NCI-H526 treated with DMSO at 0.1 percent for 48 hours (cell line): Measurements from ENCODE around the gene LHPP.

ENCODE experiments used
- DNase-seq: peaks from one replicate; lab custom pipeline; 2025; lab: John Stamatoyannopoulos, UW

The LHPP gene

DNA sequence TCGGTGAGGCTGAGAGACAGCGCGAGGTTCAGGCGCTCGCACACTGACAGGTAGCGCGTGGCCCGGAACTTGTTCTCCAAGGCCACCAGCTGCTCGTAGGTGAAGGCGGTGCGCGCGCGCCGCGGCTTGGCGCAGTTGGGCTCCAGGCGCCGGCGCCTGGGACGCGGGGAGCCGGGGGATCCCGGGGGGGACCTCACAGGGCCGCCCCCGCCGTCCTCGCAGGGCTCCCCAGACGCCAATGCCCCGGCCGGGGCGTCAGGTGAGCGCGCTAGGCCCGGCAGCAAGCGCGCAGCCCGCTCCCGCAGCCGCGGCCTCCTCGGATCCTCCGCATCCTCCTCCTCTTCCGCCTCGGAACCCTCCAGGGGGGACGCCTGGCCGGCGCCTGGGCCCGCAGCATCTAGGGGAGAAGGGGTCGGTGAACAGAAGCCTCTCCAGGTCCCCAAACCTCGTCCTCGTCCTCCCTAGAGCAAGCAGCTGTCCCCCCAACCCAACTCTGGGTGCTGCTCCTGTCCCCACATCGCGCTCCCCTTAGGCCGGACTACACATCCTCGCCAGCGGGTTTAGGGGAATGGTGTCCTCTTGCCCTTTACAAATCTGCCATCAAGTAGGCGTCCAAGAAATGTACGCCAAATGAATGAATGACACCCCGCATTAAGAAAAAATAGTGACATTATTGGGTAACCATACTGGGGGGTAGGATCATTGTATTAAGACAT lies 13.7 kb upstream of the LHPP start:
- no peak for DNase-seq

- DNase-seq = no peak
Observed at GRCh38 chr10:124448696-124449169, 12.9 kb upstream of the LHPP start.

- no peak for DNase-seq
Observed at GRCh38 chr10:124449170-124450011, 12.2 kb upstream of the LHPP start.

DNA sequence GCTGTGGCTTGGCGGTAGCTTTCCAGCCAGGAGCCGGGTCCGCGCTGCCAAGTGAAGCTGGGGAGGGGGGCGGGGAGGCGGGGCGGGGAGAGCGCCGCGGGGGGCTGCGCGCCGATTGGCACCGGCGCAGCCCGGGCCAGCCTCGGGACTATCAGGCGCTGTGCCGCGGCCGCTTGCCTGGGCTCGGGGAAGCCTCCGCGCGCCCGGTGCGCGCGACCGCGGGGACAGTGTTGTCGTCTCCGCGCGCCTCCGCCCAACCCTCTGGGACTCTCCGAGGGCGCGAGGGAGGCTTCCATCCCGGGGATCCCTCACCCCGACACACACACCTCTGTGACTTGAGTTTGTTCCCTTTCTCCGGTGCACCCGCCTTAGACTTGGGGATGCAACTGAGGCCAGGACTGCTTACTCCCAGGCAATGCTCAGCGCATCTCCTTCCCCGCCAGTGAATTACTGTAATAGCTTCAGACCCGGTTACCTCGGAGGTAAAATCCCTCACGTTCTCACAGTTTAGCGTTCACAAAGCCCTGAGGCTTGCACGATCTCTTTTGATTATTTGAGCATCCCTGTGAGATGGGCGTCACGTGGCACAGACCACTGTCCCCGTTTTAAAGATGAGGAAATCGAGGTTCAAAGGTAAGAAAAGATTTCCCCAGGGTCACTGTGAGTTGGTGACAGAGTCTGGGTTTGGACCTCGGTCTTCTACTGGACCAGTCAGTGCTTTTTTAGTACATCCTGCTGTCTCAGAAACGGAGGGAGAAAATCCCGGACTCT lies 11.4 kb upstream of the LHPP start, which contains the start of gene NKX1-2:
NKX1-2 (minus strand) TSS at position 24 of the 771 bp plus-strand sequence. CDS start 92 bp downstream, outside the sequence.
- DNase-seq = no peak

DNA sequence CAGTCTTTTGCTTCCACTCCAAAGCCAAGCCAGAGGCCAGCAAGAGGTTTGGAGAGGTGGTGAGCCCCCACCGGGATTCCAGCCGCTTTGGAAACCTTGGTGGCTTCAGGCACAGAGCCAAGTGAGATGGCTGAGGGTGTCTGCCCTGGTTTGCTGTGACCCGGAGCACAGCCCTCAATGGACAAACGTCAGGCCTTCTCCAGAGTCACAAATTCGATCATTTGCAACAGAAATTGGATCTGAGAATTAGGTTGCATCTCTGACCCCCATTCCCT lies 10.9 kb upstream of the LHPP start:
- no peak for DNase-seq

GRCh38 chr10:124451276-124451675 lies 10.3 kb upstream of the LHPP start:
- no peak for DNase-seq

DNA sequence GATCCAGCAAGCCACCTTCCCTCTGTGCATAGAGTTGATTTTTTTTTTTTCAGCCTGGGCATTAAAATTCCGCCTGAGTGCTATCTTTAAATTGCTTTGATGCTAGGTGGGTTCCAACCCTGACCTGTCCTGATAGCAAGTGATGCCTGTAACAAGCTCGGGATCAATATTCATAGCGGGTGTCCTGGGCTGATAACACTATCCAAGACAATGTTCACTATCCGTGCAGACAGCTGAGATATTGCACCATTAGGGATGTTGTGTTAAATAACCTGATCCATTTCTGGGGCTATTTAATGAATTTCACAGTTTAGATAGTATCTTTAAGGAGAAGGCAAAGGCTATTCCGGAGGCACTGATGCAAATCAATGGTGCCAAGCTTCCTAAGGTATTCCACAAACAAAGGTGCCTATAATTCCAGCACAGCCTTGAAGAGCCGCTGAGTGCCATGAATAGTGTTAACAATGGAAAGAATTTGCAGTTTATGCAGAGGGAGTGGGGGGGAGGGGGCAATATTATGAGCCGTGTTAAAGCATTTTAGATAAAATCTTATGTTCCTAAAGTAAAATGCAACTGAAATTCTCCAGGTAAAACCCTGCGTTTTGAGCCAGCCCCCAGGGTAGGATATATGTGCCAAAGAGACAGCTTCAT lies 7.5 kb upstream of the LHPP start:
- no peak for DNase-seq

- DNase-seq = no peak
Observed at GRCh38 chr10:124455441-124455840, 6.2 kb upstream of the LHPP start.

- no peak for DNase-seq
Observed at GRCh38 chr10:124458473-124458872, 3.1 kb upstream of the LHPP start.

DNA sequence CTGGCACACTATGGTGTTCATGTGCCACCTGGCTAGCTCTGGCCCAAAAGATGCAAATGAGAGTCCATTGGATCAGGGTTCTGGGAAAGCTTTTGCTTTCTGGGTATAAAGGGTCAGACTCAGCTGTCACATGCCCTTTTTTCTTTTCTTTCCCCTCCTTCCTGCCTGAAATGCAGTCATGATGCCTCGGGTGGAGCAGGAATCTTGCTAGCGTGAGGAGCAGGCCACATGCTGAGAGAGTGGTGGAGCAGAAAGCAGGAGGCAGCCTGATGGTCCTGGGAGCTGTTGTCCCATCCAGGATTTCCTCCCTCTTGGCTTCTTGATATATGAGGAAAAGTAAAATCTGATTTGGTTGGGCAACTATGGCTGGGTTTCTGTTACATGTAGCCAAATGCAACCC lies 2.7 kb upstream of the LHPP start:
- DNase-seq = no peak

- no peak for DNase-seq
Observed at GRCh38 chr10:124459395-124459794, 2.2 kb upstream of the LHPP start.

- no peak for DNase-seq
Observed at GRCh38 chr10:124460144-124460543, 1.5 kb upstream of the LHPP start.

- no peak for DNase-seq
Observed at GRCh38 chr10:124462348-124462695, 699 bp downstream of the LHPP start.

GRCh38 chr10:124464028-124464965 lies 2.7 kb downstream of the LHPP start:
- DNase-seq = no peak

- DNase-seq = no peak
Observed at GRCh38 chr10:124465003-124465776, 3.6 kb downstream of the LHPP start.

DNA sequence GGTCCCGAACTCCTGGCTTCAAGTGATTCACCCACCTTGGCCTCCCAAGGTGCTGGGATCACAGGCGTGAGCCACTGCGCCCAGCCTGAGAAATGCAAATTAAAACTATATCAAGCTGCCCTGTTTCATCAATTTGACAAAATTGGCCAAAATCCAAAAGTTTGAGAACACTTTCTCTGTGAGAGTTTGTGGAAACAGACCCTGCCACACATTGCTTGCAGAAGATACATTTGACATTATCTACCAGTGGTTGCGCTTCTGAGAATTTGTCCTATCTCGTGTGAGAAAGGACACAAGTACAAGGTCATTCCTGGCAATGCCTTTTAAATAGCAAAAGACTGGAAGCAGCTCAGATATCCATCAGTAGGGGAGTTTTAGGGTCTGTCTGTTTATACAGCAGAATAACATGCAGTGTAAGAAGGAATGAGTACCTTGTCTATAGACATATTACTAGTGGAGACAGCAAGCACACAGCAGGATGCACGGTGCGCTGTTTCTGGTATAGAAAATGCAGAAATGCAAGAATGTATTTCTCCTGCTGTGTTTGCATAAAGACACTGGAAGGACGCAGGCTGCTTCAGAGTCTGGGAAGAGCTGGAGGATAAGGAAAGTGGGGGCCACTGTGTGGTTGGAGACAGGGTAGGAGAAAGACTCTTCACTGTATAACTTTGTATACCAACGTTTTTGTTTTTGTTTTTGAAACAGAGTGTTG lies 4.3 kb downstream of the LHPP start:
- DNase-seq = no peak

DNA sequence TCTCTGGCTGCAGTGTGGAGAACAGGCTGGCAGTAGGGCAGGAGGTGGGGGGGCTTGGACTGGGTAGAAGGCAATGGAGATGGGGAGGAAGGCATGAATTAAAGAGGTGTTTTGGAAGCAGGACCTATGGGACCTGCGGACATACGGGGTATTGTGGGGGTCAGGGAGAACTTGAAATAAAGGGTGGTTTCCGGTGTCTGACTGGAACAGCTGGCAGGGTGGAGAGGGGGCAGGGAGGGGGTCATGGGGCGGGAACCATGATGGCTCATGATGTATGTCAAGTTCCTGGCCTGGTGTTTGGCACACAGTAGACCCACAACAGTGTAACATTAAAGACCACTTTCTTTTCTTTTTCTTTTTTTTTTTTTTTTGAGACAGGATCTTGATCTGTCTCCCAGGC lies 5.5 kb downstream of the LHPP start:
- DNase-seq = no peak

- no peak for DNase-seq
Observed at GRCh38 chr10:124468624-124469023, 7.0 kb downstream of the LHPP start.

DNA sequence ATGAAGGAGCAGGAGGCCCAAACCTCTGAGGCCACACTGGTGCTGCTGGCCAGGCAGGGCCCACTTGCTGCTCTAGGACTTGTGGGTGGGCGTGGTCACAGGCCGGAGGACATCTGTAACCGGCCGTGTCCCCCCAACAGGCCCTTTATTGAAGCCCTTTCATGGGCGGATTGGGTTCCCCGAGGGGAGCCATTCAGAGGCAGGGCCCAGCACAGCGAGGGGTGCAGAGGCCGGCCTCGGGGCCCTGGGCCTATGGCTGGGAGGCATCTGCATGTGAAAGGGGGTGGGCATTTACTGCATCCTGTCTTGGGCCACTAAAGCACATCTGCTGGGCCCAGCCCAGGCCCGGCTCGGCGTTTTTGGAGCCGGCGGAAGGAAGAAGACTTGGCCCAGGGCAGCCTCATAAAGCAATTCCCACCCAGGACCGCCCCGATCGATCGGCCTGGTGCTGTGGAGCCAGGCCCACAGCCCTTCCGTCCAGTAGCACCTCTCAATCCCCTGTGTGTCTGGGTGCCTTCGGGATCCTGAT lies 8.4 kb downstream of the LHPP start:
- DNase-seq = no peak
